ENCODE data around the gene GPATCH4. TPM values are rescaled to one million over a fixed set of nuclear protein-coding genes. Genes with fewer than 3 reads are reported as not detected.

The GPATCH4 gene
- total RNA-seq, 3 donors from 2014 or later (not counting 1 experiment from before 2014, with no cell fraction given): 19.3 to 27.3 (median 22.1) TPM

DNA sequence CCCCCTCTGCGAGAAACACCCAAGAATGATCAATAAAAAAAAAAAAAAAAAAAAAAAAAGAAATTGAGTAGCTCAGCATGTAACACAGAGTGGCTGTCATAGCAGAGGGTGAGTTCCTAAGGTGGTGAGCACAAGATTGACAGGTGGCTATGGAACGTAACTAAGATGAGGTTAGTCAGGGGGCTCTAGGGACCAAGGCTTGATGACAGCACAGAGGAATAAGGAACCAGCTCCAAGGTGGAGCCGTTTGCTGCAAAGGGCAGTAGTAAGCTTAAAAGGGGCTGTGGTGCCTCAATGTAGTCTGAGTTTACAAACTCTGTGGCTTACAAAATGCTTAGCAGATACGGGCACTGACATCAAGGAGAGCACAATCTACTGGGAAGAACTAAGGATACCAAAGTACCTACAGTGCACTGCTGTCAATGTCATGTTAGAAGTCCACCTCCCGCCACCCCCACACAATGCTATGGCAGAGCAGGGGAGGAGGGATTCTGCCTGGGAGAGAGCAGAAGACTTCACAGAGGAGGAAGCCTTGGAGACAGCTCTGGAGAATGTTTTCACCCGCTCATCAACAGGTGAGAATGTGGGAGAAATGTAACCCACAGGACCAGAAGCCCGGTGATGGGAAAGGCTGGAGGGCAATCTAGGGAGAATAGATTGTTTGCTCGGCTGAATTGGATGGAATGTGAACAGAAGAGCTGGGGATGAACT is 42.0 kb downstream of the GPATCH4 start:
- H3K9me3 Mint-ChIP-seq: no peaks in the 10 kb centered on the region
- ATAC-seq (no peak), DNase-seq (no peak)
- H3K27ac Mint-ChIP-seq: no peak overlapping the region
- no peaks in the 10 kb centered on the region for H3K36me3 ChIP-seq (ENCODE audit: control insufficient read depth, insufficient read depth, low read length)
- H3K27me3 Mint-ChIP-seq (ENCODE audit: low read depth in 2 of 2): no peaks in the 10 kb centered on the region
- H3K36me3 Mint-ChIP-seq: no peaks in the 10 kb centered on the region
- no peaks in the 10 kb centered on the region for H3K4me1 ChIP-seq (ENCODE audit: control insufficient read depth, insufficient read depth, low read length)
- H3K27ac ChIP-seq (ENCODE audit: low read length): no peak overlapping the region
- H3K27me3 ChIP-seq (ENCODE audit: control insufficient read depth, insufficient read depth, low read length): no peaks in the 10 kb centered on the region
- no peak overlapping the region for H3K4me3 Mint-ChIP-seq
- H3K4me1 Mint-ChIP-seq: no peaks in the 10 kb centered on the region
- no peak overlapping the region for H3K4me3 ChIP-seq (ENCODE audit: low read length)
- intact Hi-C loops (cut with micrococcal nuclease): no loop called here
- TF ChIP-seq, protein P1, sequence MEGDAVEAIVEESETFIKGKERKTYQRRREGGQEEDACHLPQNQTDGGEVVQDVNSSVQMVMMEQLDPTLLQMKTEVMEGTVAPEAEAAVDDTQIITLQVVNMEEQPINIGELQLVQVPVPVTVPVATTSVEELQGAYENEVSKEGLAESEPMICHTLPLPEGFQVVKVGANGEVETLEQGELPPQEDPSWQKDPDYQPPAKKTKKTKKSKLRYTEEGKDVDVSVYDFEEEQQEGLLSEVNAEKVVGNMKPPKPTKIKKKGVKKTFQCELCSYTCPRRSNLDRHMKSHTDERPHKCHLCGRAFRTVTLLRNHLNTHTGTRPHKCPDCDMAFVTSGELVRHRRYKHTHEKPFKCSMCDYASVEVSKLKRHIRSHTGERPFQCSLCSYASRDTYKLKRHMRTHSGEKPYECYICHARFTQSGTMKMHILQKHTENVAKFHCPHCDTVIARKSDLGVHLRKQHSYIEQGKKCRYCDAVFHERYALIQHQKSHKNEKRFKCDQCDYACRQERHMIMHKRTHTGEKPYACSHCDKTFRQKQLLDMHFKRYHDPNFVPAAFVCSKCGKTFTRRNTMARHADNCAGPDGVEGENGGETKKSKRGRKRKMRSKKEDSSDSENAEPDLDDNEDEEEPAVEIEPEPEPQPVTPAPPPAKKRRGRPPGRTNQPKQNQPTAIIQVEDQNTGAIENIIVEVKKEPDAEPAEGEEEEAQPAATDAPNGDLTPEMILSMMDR (IDR thresholded peaks at IDR 0.05): no peak
- no peaks in the 10 kb centered on the region for H3K9me3 ChIP-seq (ENCODE audit: control insufficient read depth, insufficient read depth, low read length)
- 78% methylated on average over 6 of the region's 8 CpGs for WGBS (ENCODE audit: insufficient coverage)

DNA sequence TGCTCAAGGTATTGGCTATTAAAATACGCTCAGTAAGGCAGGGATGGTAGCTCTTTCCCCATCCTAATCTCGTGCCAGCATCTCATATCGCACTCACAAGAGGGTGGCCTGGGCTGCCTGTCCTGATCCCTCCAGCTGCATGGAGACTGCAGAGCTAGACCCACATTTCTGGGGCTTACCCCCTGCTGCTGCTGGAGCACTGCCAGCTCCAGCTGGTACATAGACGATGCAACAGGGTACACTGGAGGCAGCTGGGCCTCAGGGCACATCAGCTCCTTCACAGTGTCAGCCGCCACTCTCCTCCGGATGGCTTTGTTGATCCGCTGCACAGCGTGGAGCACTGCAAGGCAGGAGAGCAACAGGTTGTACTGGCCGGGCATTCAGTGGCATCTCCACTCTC is 44.9 kb downstream of the GPATCH4 start:
- peaks cover 0 to 5% of the 10 kb centered on the region in 2 donors for H3K4me1 Mint-ChIP-seq
- no peak for ATAC-seq
- 85% methylated on average over 9 of the region's 9 CpGs for WGBS (ENCODE audit: insufficient coverage)
- no peaks in the 10 kb centered on the region for H3K9me3 ChIP-seq (ENCODE audit: control insufficient read depth, insufficient read depth, low read length)
- no peaks in the 10 kb centered on the region for H3K27me3 Mint-ChIP-seq (ENCODE audit: low read depth in 2 of 2)
- TF ChIP-seq, protein P1 (IDR thresholded peaks at IDR 0.05): no peak
- DNase-seq: no peak
- H3K27ac Mint-ChIP-seq: no peak overlapping the region
- H3K9me3 Mint-ChIP-seq: no peaks in the 10 kb centered on the region
- no peak overlapping the region for H3K4me3 Mint-ChIP-seq
- H3K27me3 ChIP-seq (ENCODE audit: control insufficient read depth, insufficient read depth, low read length): no peaks in the 10 kb centered on the region
- intact Hi-C loops (cut with micrococcal nuclease): no loop called here
- H3K4me3 ChIP-seq (ENCODE audit: low read length): no peak overlapping the region
- H3K4me1 ChIP-seq (ENCODE audit: control insufficient read depth, insufficient read depth, low read length): peaks cover 21% of the 10 kb centered on the region
- no peaks in the 10 kb centered on the region for H3K36me3 ChIP-seq (ENCODE audit: control insufficient read depth, insufficient read depth, low read length)
- H3K27ac ChIP-seq (ENCODE audit: low read length): no peak overlapping the region
- H3K36me3 Mint-ChIP-seq: no peaks in the 10 kb centered on the region

DNA sequence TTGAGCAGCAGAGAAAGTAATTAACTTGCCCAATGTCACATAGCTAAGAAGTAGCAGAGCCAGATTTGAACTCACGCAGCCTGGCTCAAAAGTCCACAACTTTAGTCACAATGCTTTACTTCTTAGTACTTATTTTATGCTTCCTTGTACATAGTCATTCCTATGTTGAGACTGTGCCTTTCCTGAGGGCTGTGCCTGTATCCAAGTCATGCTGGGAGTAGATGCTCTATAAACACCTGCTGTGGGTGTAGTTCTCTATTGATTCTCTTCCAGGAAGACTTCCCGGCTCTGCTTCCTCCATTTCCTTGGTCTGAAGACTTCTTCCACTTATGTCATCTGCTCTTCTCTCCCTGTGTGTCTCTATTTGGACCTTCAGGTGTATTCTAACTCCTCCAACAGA is 45.6 kb downstream of the GPATCH4 start:
- no peaks in the 10 kb centered on the region for H3K27me3 ChIP-seq (ENCODE audit: control insufficient read depth, insufficient read depth, low read length)
- no peaks in the 10 kb centered on the region for H3K9me3 ChIP-seq (ENCODE audit: control insufficient read depth, insufficient read depth, low read length)
- intact Hi-C loops (cut with micrococcal nuclease): no loop called here
- 81% methylated on average over 2 of the region's 2 CpGs for WGBS (ENCODE audit: insufficient coverage)
- no peaks in the 10 kb centered on the region for H3K36me3 Mint-ChIP-seq
- DNase-seq: no peak
- ATAC-seq: no peak
- H3K4me3 ChIP-seq (ENCODE audit: low read length): no peak overlapping the region
- TF ChIP-seq, protein P1 (IDR thresholded peaks at IDR 0.05): no peak
- H3K27ac ChIP-seq (ENCODE audit: low read length): no peak overlapping the region
- H3K9me3 Mint-ChIP-seq: no peaks in the 10 kb centered on the region
- peaks cover 0 to 5% of the 10 kb centered on the region in 2 donors for H3K4me1 Mint-ChIP-seq
- H3K27ac Mint-ChIP-seq: no peak overlapping the region
- no peaks in the 10 kb centered on the region for H3K27me3 Mint-ChIP-seq (ENCODE audit: low read depth in 2 of 2)
- peaks cover 25% of the 10 kb centered on the region for H3K4me1 ChIP-seq (ENCODE audit: control insufficient read depth, insufficient read depth, low read length)
- H3K36me3 ChIP-seq (ENCODE audit: control insufficient read depth, insufficient read depth, low read length): no peaks in the 10 kb centered on the region
- H3K4me3 Mint-ChIP-seq: no peak overlapping the region

DNA sequence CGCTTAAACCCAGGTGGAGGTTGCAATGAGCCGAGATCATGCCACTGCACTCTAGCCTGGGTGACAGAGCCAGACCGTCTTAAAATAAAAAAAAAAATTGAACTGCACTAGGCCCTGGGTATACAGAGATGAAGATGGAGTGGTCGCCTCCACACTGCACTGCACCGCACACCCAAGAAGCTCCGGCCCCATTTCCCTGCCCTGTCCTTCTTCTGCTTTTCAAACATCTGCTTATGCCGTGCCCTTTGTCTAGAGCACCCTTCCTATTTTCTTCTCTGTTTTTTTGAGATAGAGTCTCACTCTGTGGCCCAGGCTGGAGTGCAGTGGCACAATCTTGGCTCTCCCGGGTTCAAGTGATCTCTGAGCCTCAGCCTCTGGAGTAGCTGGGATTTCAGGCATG is 46.3 kb downstream of the GPATCH4 start:
- Mint-ChIP-seq H3K4me1 (peaks cover 0 to 5% of the 10 kb centered on the region in 2 donors), H3K27ac (no peak overlapping the region), H3K4me3 (no peak overlapping the region), H3K27me3 (ENCODE audit: low read depth in 2 of 2) (no peaks in the 10 kb centered on the region), H3K36me3 (no peaks in the 10 kb centered on the region), H3K9me3 (no peaks in the 10 kb centered on the region)
- ATAC-seq: no peak
- Histone ChIP-seq H3K4me1 (ENCODE audit: control insufficient read depth, insufficient read depth, low read length) (peaks cover 25% of the 10 kb centered on the region), H3K27ac (ENCODE audit: low read length) (no peak overlapping the region), H3K9me3 (ENCODE audit: control insufficient read depth, insufficient read depth, low read length) (no peaks in the 10 kb centered on the region), H3K36me3 (ENCODE audit: control insufficient read depth, insufficient read depth, low read length) (no peaks in the 10 kb centered on the region), H3K4me3 (ENCODE audit: low read length) (no peak overlapping the region), H3K27me3 (ENCODE audit: control insufficient read depth, insufficient read depth, low read length) (no peaks in the 10 kb centered on the region)
- DNase-seq: no peak
- intact Hi-C loops (cut with micrococcal nuclease): no loop called here
- WGBS (ENCODE audit: insufficient coverage): 80% methylated on average over 8 of the region's 8 CpGs
- TF ChIP-seq, protein P1 (IDR thresholded peaks at IDR 0.05): no peak

All from natural killer cell (primary cell).